ENCODE measurements around the gene NACC2. TPM values are rescaled to one million over a fixed set of nuclear protein-coding genes. Genes with fewer than 3 reads are reported as not detected.

NACC2 gene
- total RNA-seq, 4 donors from 2014 or later, result 18.4 to 33.6 (median 22.4) TPM

DNA sequence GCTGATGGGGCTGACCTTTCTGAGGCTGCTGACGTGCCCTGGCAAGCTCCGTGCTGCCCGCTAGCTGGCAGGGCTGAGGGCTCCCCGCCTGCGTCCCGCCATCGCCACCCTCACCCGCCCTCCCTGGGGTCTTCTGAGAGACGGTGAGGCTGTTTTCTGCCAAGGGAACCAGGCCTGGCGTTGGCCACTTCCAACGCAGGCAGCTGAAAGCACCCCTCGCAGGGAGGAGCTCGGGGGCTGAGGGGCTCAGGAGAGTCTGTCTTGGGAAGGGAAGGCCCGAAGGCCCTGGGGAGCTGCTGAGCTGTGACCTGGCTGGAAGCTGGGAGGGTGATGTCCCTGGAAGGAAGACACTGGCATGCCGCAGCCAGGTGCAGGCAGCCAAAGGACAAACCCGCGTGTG lies 33.3 kb upstream of the NACC2 start:
- Histone ChIP-seq H3K36me3 (no peaks in the 10 kb centered on the region), H3K4me1 (peaks cover 8 to 26% of the 10 kb centered on the region in 2 donors), H3K9me3 (no peaks in the 10 kb centered on the region), H3K27ac (no peak overlapping the region), H3K4me3 (replicated peaks in 1 of 3) (no peak overlapping the region), H3K27me3 (no peaks in the 10 kb centered on the region)
- 79 to 80% methylated on average over 15 to 16 of the region's 17 CpGs for WGBS, 2 donors
- TF ChIP-seq, protein P1, sequence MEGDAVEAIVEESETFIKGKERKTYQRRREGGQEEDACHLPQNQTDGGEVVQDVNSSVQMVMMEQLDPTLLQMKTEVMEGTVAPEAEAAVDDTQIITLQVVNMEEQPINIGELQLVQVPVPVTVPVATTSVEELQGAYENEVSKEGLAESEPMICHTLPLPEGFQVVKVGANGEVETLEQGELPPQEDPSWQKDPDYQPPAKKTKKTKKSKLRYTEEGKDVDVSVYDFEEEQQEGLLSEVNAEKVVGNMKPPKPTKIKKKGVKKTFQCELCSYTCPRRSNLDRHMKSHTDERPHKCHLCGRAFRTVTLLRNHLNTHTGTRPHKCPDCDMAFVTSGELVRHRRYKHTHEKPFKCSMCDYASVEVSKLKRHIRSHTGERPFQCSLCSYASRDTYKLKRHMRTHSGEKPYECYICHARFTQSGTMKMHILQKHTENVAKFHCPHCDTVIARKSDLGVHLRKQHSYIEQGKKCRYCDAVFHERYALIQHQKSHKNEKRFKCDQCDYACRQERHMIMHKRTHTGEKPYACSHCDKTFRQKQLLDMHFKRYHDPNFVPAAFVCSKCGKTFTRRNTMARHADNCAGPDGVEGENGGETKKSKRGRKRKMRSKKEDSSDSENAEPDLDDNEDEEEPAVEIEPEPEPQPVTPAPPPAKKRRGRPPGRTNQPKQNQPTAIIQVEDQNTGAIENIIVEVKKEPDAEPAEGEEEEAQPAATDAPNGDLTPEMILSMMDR (IDR thresholded peaks at IDR 0.05), result no peak
- intact Hi-C loops (cut with DNase I), result loop anchor here (10.0 kb wide), 1 partner anchor 236 kb away; the partner anchor contains the start of gene DNLZ
- no peak for DNase-seq

DNA sequence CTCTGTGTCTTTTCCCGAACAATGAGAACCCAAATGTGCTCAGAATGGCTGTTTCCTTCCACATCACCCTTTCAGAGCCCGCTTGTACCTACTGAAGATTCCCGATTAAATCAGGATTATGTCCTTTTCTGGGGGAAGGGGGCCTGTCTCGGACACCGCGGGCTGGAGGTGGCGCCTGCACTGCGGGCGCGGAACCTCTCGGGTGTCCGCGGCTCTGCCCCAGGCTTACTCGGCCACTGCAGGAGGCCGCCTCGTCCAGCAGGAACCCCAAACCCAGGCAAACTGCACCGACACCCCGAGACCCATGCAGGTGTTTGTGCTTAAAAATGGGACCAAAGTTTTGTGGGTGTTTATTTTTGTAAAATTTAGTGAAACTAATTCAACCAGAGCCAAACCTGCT lies 32.2 kb upstream of the NACC2 start:
- H3K27me3 ChIP-seq, result no peaks in the 10 kb centered on the region
- intact Hi-C loops (cut with DNase I), result loop anchor here (10.0 kb wide), 1 partner anchor 237 kb away; the partner anchor contains the start of gene DNLZ
- H3K4me3 ChIP-seq (replicated peaks in 1 of 3), result no peak overlapping the region
- H3K9me3 ChIP-seq, result no peaks in the 10 kb centered on the region
- DNase-seq, result no peak
- peaks cover 7 to 25% of the 10 kb centered on the region in 2 donors for H3K4me1 ChIP-seq
- no peak overlapping the region for H3K27ac ChIP-seq
- TF ChIP-seq POLR2A (IDR thresholded peaks at IDR 0.05), result no peak
- TF ChIP-seq, protein P1 (IDR thresholded peaks at IDR 0.05), result no peak
- WGBS, 2 donors, result 84 to 85% methylated on average over 18 of the region's 18 CpGs
- no peaks in the 10 kb centered on the region for H3K36me3 ChIP-seq

DNA sequence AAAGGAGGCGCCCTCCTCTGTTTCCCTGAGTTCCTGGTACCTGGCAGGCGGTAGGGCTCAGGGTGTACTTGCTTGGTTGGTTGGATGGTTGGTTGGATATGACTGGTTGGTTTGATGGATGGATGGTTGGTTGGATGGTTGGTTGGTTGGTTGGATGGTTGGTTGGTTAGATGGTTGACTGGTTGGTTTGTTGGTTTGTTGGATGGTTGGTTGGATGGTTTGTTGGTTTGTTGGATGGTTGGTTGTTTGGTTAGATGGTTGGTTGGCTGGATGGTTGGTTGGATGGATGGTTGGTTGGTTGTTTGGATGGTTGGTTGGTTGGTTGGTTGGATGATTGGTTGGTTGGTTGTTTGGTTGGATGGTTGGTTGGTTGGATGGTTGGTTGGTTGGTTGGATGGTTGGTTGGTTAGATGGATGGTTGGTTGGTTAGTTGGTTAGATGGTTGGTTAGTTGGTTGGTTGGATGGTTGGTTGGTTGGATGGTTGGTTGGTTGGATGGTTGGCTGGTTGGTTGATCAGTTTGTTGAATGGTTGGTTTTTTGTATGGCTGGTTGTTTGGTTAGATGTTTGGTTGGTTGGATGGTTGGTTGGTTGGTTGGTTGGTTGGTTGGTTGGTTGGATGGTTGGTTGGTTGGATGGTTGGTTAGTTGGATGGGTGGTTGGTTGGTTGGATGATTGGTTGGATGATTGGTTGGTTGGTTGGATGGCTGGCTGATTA lies 30.0 kb upstream of the NACC2 start:
- peaks cover 2 to 8% of the 10 kb centered on the region in 2 donors for H3K4me1 ChIP-seq
- H3K4me3 ChIP-seq (replicated peaks in 1 of 3), result no peak overlapping the region
- H3K27ac ChIP-seq, result no peak overlapping the region
- H3K27me3 ChIP-seq, result no peaks in the 10 kb centered on the region
- no peak for DNase-seq
- intact Hi-C loops (cut with DNase I), result loop anchor here (5.0 to 10.0 kb wide), 2 partner anchors 240 to 263 kb away; partner anchors contain the start of gene DNLZ
- WGBS, 2 donors, result 84 to 91% methylated on average over 2 of the region's 2 CpGs
- no peaks in the 10 kb centered on the region for H3K9me3 ChIP-seq
- H3K36me3 ChIP-seq, result no peaks in the 10 kb centered on the region
- no peak for TF ChIP-seq POLR2A (IDR thresholded peaks at IDR 0.05)
- TF ChIP-seq, protein P1 (IDR thresholded peaks at IDR 0.05), result no peak

DNA sequence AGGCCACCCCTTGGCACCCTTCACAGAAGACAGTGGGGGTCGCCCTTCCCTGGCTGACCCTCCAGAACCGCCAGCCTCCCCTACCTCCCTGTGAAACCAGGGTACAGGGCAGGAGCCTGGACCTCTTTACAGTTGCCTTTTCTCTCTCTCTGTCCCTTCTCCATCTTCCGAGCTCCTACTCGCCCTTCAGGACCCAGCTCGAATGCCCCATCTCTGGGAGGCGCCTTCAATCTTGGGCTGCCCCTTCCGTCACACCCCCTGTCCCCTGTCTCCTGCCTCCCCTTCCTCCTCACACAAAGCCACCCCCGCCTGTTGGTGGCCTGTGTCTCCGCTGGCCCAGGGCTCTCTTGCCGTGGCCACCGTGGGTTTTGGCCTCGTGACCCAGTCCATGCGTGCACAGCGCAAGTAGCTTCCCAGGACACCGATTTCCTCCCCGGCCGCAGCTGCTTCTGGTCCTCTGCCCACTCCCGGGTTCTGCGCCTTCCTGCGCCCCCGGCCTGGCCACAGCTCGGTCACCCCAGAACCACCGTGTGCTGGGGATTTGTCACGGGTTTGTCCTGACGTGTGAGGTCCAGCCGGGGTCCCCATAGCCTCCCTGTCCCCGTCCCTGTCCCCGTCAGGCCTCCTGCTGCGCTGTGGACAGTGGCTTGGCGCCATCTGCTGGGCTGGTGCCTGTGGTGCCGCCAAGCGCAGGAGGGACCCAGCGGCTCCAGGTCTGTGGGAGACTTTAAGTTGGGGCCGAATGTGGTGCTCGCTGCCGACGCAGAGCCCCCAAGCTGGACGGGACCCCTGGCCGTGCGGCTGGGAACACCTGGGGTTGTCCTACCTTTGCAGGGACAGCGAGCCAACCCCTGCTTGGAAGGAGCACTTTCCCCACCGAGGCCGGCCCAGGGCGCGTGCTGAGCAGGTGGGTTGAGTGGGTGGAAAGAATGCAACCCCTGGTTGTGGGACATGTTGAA lies 27.6 kb upstream of the NACC2 start:
- intact Hi-C loops (cut with DNase I), result loop anchor here (2.0 to 10.0 kb wide), 3 partner anchors 156 to 260 kb away; partner anchors contain the start of gene DNLZ
- TF ChIP-seq, protein P1 (IDR thresholded peaks at IDR 0.05), result peak; percentile 85 to 98 (median 97)
- no peak for TF ChIP-seq POLR2A (IDR thresholded peaks at IDR 0.05)
- no peaks in the 10 kb centered on the region for H3K27me3 ChIP-seq
- H3K4me3 ChIP-seq (replicated peaks in 1 of 3), result no peak overlapping the region
- H3K9me3 ChIP-seq, result no peaks in the 10 kb centered on the region
- no peaks in the 10 kb centered on the region for H3K36me3 ChIP-seq
- 43 to 44% methylated on average over 27 to 28 of the region's 45 CpGs for WGBS, 2 donors
- peaks cover 10 to 18% of the 10 kb centered on the region in 2 donors for H3K4me1 ChIP-seq
- no peak overlapping the region for H3K27ac ChIP-seq
- DNase-seq, result peak; percentile 71 to 76
